ENCODE measurements around the gene ZCCHC7. TPM values are rescaled to one million over a fixed set of nuclear protein-coding genes. Genes with fewer than 3 reads are reported as not detected.

The ZCCHC7 gene
- total and polyA plus RNA-seq, 9 donors: 11.1 to 20.3 (median 12.9) TPM

- Histone ChIP-seq H3K9me3 (replicated peaks; ENCODE audit: control insufficient read depth, low read depth, low read length) (no peaks in the 10 kb centered on the region), H3K4me3 (ENCODE audit: low read length) (no peak overlapping the region), H3K27ac (ENCODE audit: low read length) (no peak overlapping the region), H3K27me3 (ENCODE audit: control insufficient read depth, insufficient read depth, low read length) (no peaks in the 10 kb centered on the region), H3K4me1 (ENCODE audit: control insufficient read depth, insufficient read depth, low read length) (no peaks in the 10 kb centered on the region), H3K36me3 (ENCODE audit: control insufficient read depth, insufficient read depth, low read length) (no peaks in the 10 kb centered on the region)
- no peak for DNase-seq
- no CpG with 5 or more reads among the region's 1 CpG for WGBS (ENCODE audit: insufficient coverage)
Measured at GRCh38 chr9:37165644-37166043, 45.3 kb downstream of the ZCCHC7 start.

- DNase-seq: no peak
- Histone ChIP-seq H3K27me3 (ENCODE audit: control insufficient read depth, insufficient read depth, low read length) (no peaks in the 10 kb centered on the region), H3K9me3 (replicated peaks; ENCODE audit: control insufficient read depth, low read depth, low read length) (no peaks in the 10 kb centered on the region), H3K4me3 (ENCODE audit: low read length) (no peak overlapping the region), H3K27ac (ENCODE audit: low read length) (no peak overlapping the region), H3K36me3 (ENCODE audit: control insufficient read depth, insufficient read depth, low read length) (no peaks in the 10 kb centered on the region), H3K4me1 (ENCODE audit: control insufficient read depth, insufficient read depth, low read length) (no peaks in the 10 kb centered on the region)
- no CpG with 5 or more reads among the region's 2 CpGs for WGBS (ENCODE audit: insufficient coverage)
Measured at GRCh38 chr9:37167456-37168047, 47.2 kb downstream of the ZCCHC7 start.

DNA sequence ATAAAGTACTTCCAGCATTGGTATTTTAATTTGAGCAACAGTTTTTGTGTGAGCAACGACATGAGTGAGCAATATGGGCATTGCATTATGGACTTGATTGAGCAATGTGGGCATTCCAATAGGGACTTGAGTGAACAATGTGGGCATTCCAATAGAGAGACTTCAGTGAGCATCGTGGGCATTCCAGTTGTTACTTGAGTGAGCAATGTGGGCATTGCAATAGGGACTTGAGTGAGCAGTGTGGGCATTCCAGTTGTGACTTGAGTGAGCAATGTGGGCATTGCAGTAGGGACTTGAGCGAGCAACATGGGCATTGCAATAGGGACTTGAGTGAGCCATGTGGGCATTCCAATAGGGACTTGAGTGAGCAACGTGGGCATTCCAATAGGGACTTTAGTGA, 52.2 kb downstream of the ZCCHC7 start:
- 94% methylated on average over 4 of the region's 4 CpGs for WGBS (ENCODE audit: insufficient coverage)
- DNase-seq: no peak
- no peak overlapping the region for H3K4me3 ChIP-seq (ENCODE audit: low read length)
- H3K36me3 ChIP-seq (ENCODE audit: control insufficient read depth, insufficient read depth, low read length): no peaks in the 10 kb centered on the region
- H3K27me3 ChIP-seq (ENCODE audit: control insufficient read depth, insufficient read depth, low read length): no peaks in the 10 kb centered on the region
- no peaks in the 10 kb centered on the region for H3K4me1 ChIP-seq (ENCODE audit: control insufficient read depth, insufficient read depth, low read length)
- H3K27ac ChIP-seq (ENCODE audit: low read length): no peak overlapping the region
- H3K9me3 ChIP-seq (replicated peaks; ENCODE audit: control insufficient read depth, low read depth, low read length): no peaks in the 10 kb centered on the region

DNA sequence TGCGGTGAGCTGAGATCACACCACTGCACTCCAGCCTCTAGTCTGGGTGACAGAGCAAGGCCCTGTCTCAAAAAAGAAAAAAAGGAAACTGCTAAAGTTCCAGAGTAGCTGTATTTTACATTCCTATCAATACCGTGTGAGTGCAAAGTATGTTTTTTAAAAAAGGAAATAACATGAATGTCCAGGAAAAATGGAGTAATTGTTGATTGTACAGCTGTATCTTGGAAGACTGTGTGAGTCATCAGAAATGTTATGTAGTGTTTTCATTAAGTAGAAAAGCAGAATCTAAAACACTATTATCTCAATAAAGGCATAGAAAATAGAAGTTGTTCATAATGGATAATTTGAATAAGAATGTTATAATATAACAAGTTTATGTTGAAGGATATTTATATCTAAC, 53.9 kb downstream of the ZCCHC7 start:
- Histone ChIP-seq H3K4me1 (ENCODE audit: control insufficient read depth, insufficient read depth, low read length) (no peaks in the 10 kb centered on the region), H3K4me3 (ENCODE audit: low read length) (no peak overlapping the region), H3K36me3 (ENCODE audit: control insufficient read depth, insufficient read depth, low read length) (no peaks in the 10 kb centered on the region), H3K27me3 (ENCODE audit: control insufficient read depth, insufficient read depth, low read length) (no peaks in the 10 kb centered on the region), H3K27ac (ENCODE audit: low read length) (no peak overlapping the region), H3K9me3 (replicated peaks; ENCODE audit: control insufficient read depth, low read depth, low read length) (no peaks in the 10 kb centered on the region)
- peak; percentile 13 for DNase-seq
- WGBS (ENCODE audit: insufficient coverage): 83% methylated on average over 1 of the region's 2 CpGs

DNA sequence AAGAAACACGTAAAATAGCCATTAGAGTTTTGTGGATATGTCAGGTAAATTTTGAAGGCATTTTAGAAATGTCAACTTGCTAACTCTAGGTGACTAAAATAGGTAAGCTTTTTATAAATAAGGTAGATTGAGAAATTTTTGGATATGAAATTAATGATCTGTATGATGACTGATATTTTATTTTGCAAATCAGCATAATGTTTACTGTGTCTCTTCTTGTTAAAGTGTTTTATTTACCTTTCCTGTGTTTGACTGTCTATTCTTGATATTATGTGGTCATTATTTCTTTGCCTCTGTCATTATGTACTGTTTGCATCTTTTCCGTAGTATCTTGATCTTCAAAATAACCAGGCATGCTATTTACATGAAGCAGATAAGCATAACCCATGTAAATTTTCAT, 58.4 kb downstream of the ZCCHC7 start:
- WGBS (ENCODE audit: insufficient coverage): no CpG with 5 or more reads among the region's 2 CpGs

DNA sequence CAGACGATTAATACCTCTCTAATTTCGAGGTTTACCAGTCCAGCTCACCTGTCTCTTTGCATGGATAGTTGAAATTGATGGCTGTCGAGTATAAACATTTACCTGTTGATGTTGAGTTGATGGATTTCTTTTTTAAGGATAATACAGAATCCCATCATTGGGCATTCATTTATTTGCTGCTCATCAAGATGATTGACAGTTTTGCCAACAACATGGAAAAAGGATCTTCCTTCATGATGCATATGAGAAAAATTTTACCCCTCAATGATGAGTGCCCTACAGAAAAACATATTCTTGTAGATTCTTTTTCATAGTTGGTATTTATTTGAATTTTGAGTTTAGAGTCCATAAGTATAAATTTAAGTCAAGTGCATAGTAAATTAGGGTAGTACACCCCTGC, 59.2 kb downstream of the ZCCHC7 start:
- Histone ChIP-seq H3K4me1 (ENCODE audit: control insufficient read depth, insufficient read depth, low read length) (no peaks in the 10 kb centered on the region), H3K36me3 (ENCODE audit: control insufficient read depth, insufficient read depth, low read length) (no peaks in the 10 kb centered on the region), H3K27ac (ENCODE audit: low read length) (no peak overlapping the region), H3K27me3 (ENCODE audit: control insufficient read depth, insufficient read depth, low read length) (no peaks in the 10 kb centered on the region), H3K9me3 (replicated peaks; ENCODE audit: control insufficient read depth, low read depth, low read length) (no peaks in the 10 kb centered on the region), H3K4me3 (ENCODE audit: low read length) (no peak overlapping the region)
- DNase-seq: no peak
- no CpG with 5 or more reads among the region's 3 CpGs for WGBS (ENCODE audit: insufficient coverage)

More for the DNA sequence above, 58.4 kb downstream of the ZCCHC7 start:
- Histone ChIP-seq H3K9me3 (replicated peaks; ENCODE audit: control insufficient read depth, low read depth, low read length) (no peaks in the 10 kb centered on the region), H3K27me3 (ENCODE audit: control insufficient read depth, insufficient read depth, low read length) (no peaks in the 10 kb centered on the region), H3K36me3 (ENCODE audit: control insufficient read depth, insufficient read depth, low read length) (no peaks in the 10 kb centered on the region), H3K4me3 (ENCODE audit: low read length) (no peak overlapping the region), H3K27ac (ENCODE audit: low read length) (no peak overlapping the region), H3K4me1 (ENCODE audit: control insufficient read depth, insufficient read depth, low read length) (no peaks in the 10 kb centered on the region)
- DNase-seq: no peak

DNA sequence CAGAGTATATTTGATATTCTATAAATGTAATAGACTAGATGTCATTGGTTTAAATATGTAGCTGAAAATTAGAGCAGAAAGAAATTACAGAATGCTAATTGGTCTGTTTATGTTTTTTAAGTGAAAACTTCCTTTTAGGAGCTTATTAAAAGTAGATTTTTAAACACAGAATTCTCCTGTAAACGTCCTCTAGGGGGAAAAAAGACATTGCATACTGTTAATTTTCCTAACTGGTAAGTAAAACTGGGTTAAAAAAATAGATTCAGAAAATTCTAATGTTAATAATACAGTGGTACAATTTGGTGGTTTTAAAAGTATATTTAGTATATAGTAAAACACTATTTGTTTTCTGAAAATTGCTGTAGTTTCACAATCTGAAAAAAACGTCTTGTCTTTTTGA, 59.8 kb downstream of the ZCCHC7 start:
- Histone ChIP-seq H3K4me1 (ENCODE audit: control insufficient read depth, insufficient read depth, low read length) (no peaks in the 10 kb centered on the region), H3K9me3 (replicated peaks; ENCODE audit: control insufficient read depth, low read depth, low read length) (peaks cover 1% of the 10 kb centered on the region), H3K27ac (ENCODE audit: low read length) (no peak overlapping the region), H3K4me3 (ENCODE audit: low read length) (no peak overlapping the region), H3K36me3 (ENCODE audit: control insufficient read depth, insufficient read depth, low read length) (no peaks in the 10 kb centered on the region), H3K27me3 (ENCODE audit: control insufficient read depth, insufficient read depth, low read length) (no peaks in the 10 kb centered on the region)
- no peak for DNase-seq
- no CpG with 5 or more reads among the region's 2 CpGs for WGBS (ENCODE audit: insufficient coverage)

DNA sequence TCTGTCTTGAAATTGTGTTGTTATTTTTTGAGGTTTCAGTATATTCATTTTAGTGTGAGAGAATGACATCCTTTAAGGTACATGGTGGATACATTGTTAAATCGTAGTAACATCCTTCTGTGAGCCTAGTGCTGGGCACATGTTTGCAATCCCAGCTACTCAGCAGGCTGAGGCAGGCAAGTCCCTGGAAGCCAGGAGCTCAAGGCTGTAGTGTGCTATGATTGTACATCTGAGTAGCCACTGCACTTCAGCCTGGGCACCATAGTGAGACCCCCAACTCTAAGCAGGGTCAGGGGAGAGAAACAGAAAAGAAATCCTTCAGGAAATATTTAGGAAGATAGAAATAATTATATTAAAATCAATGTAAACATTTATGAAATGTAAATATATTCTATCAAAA, 62.3 kb downstream of the ZCCHC7 start:
- Histone ChIP-seq H3K36me3 (ENCODE audit: control insufficient read depth, insufficient read depth, low read length) (no peaks in the 10 kb centered on the region), H3K9me3 (replicated peaks; ENCODE audit: control insufficient read depth, low read depth, low read length) (peaks cover 2% of the 10 kb centered on the region), H3K4me3 (ENCODE audit: low read length) (no peak overlapping the region), H3K4me1 (ENCODE audit: control insufficient read depth, insufficient read depth, low read length) (no peaks in the 10 kb centered on the region), H3K27me3 (ENCODE audit: control insufficient read depth, insufficient read depth, low read length) (no peaks in the 10 kb centered on the region), H3K27ac (ENCODE audit: low read length) (no peak overlapping the region)
- no peak for DNase-seq
- WGBS (ENCODE audit: insufficient coverage): 83% methylated on average over 1 of the region's 1 CpG

DNA sequence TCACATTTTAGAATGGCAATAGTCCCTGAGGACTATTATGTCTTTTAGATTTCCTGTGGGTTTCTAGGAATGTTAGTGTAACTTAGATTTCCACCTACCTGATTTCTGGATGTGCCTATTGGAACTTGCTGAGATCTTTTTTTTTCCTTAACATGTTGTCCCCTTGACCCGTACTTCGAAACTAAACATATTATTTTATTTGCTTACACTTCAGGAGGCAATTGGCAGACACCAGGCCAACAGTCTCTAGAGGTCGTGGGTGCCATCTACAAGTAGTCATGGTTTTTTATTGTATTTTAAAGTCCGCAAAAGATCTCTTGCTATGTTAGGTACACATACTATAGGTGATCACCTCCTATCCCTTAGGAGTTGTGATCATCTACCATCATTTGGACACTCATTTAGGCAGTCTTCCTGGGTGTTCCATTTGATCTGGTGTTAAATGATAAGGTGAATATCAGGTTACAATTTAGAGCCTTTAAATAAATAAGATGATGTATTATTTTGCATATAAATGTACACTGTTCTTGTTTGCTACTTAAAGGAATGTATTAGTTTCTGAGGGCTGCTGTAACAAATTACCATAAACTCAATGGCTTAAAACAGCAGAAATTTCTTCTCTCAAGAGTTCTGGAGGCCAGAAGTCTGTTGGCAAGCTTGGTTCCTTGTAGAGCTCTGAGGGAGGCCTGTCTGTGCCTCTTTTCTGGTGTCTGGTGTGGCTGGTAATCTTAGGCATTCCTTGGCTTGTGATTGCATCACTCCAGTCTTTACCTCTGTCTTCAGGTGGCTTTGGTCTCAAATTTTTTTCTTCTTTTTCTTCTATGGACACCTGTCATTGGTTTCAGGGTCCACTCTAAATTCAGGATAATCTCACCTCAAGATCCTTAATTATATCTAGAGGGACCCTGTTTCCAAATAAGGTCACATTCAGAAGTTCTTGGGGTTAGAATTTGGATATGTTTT, 64.8 kb downstream of the ZCCHC7 start:
- WGBS (ENCODE audit: insufficient coverage): no CpG with 5 or more reads among the region's 4 CpGs
- Histone ChIP-seq H3K4me3 (ENCODE audit: low read length) (no peak overlapping the region), H3K27me3 (ENCODE audit: control insufficient read depth, insufficient read depth, low read length) (no peaks in the 10 kb centered on the region), H3K36me3 (ENCODE audit: control insufficient read depth, insufficient read depth, low read length) (peaks cover 4% of the 10 kb centered on the region), H3K4me1 (ENCODE audit: control insufficient read depth, insufficient read depth, low read length) (no peaks in the 10 kb centered on the region), H3K27ac (ENCODE audit: low read length) (no peak overlapping the region), H3K9me3 (replicated peaks; ENCODE audit: control insufficient read depth, low read depth, low read length) (peaks cover 2% of the 10 kb centered on the region)
- DNase-seq: no peak

DNA sequence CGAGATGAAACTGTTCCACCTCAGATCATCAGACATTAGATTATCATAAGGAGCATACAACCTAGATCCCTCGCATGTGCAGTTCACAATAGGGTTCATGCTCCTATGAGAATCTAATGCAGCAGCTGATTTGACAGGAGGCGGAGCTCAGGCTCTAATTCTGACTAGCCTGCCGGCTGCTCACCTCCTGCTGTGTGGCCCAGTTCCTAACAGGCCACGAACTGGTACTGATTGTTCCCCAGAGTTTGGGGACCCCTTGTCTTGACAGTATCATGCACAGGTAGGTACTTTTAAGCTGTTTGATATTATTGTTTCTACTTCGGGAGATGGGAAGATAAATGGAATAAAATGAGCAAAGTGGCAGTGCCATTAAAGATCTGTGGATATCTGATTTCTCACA, 66.9 kb downstream of the ZCCHC7 start:
- Histone ChIP-seq H3K36me3 (ENCODE audit: control insufficient read depth, insufficient read depth, low read length) (peaks cover 5% of the 10 kb centered on the region), H3K9me3 (replicated peaks; ENCODE audit: control insufficient read depth, low read depth, low read length) (peaks cover 2% of the 10 kb centered on the region), H3K27me3 (ENCODE audit: control insufficient read depth, insufficient read depth, low read length) (no peaks in the 10 kb centered on the region), H3K4me1 (ENCODE audit: control insufficient read depth, insufficient read depth, low read length) (no peaks in the 10 kb centered on the region), H3K4me3 (ENCODE audit: low read length) (no peak overlapping the region), H3K27ac (ENCODE audit: low read length) (no peak overlapping the region)
- WGBS (ENCODE audit: insufficient coverage): 74% methylated on average over 4 of the region's 6 CpGs
- DNase-seq: no peak

All from muscle of leg (tissue), 11 donors.